ENCODE results near the gene BAHCC1.

Gene BAHCC1

GRCh38 chr17:81403671-81404534, 8.6 kb downstream of the BAHCC1 start:
- no peaks in the 10 kb centered on the region for H3K9me2 ChIP-seq (replicated peaks; ENCODE audit: insufficient read depth, low read length)
- H3K27me3 ChIP-seq (replicated peaks; ENCODE audit: insufficient read depth, low read length), result peaks cover 93% of the 10 kb centered on the region
- H3K4me1 ChIP-seq (ENCODE audit: low read length), result no peaks in the 10 kb centered on the region
- no peaks in the 10 kb centered on the region for H3F3A ChIP-seq (ENCODE audit: insufficient read depth, low read length)
- H3K27ac ChIP-seq (ENCODE audit: low read length), result no peak overlapping the region
- no peak overlapping the region for H3K4me2 ChIP-seq (ENCODE audit: low read depth, low read length)
- no peak for DNase-seq
- H3K36me3 ChIP-seq (replicated peaks; ENCODE audit: insufficient read depth, low read length), result no peaks in the 10 kb centered on the region
- H3K4me3 ChIP-seq (ENCODE audit: low read length), result no peak overlapping the region
- no peaks in the 10 kb centered on the region for H4K20me1 ChIP-seq (ENCODE audit: insufficient read depth, low read length)
- no peak overlapping the region for H2AFZ ChIP-seq (ENCODE audit: low read length)
- no peak overlapping the region for H3K9ac ChIP-seq (ENCODE audit: low read length)
- no peaks in the 10 kb centered on the region for H3K9me3 ChIP-seq (replicated peaks; ENCODE audit: insufficient read depth, low read length)
- H3K79me2 ChIP-seq (ENCODE audit: low read length), result no peaks in the 10 kb centered on the region
- no peak for TF ChIP-seq CTCF (IDR thresholded peaks at IDR 0.05; ENCODE audit: low read length)

DNA sequence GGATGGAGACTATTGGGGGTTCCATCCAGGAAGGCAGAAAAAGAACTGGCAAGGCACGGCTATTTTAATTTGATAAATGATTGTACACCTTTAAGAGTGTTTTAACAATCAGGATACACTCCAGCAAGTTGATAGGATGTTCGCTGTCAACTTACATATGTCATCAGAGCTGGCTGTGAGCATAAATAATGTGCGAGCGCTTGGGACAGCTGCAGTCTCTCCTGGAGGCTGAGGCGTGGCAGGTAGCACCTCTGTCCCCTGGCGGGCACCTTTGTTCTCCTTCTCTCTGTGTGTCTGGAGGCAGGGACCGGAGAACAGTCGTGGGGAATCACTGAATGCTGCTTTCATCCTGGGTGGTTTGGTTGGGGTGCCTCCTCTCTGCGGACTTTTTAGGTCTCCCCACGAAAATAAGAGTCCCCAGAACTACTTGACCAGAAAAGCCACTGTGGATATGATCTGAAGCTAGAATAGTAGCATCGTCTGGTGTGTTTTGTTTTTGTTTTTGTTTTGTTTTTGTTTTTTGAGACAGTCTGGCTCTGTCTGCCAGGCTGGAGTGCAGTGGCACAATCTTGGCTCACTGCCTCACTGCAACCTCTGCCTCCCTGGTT, 9.4 kb downstream of the BAHCC1 start:
- Histone ChIP-seq H3K36me3 (replicated peaks; ENCODE audit: insufficient read depth, low read length) (no peaks in the 10 kb centered on the region), H3K79me2 (ENCODE audit: low read length) (no peaks in the 10 kb centered on the region), H3K27me3 (replicated peaks; ENCODE audit: insufficient read depth, low read length) (peaks cover 99% of the 10 kb centered on the region), H3K9me3 (replicated peaks; ENCODE audit: insufficient read depth, low read length) (no peaks in the 10 kb centered on the region), H3F3A (ENCODE audit: insufficient read depth, low read length) (no peaks in the 10 kb centered on the region), H3K9ac (ENCODE audit: low read length) (no peak overlapping the region), H2AFZ (ENCODE audit: low read length) (no peak overlapping the region), H3K9me2 (replicated peaks; ENCODE audit: insufficient read depth, low read length) (no peaks in the 10 kb centered on the region), H3K4me2 (ENCODE audit: low read depth, low read length) (no peak overlapping the region), H3K4me1 (ENCODE audit: low read length) (no peaks in the 10 kb centered on the region), H3K4me3 (ENCODE audit: low read length) (no peak overlapping the region), H3K27ac (ENCODE audit: low read length) (no peak overlapping the region), H4K20me1 (ENCODE audit: insufficient read depth, low read length) (no peaks in the 10 kb centered on the region)
- TF ChIP-seq EZH2phosphoT487 (IDR thresholded peaks at IDR 0.05; ENCODE audit: low read length), result no peak
- TF ChIP-seq CTCF (IDR thresholded peaks at IDR 0.05; ENCODE audit: low read length), result peak; percentile 13; the same call in 1 of the 2 replicates
- DNase-seq, result no peak

- Histone ChIP-seq H3K4me3 (ENCODE audit: low read length) (no peak overlapping the region), H3K27ac (ENCODE audit: low read length) (no peak overlapping the region), H2AFZ (ENCODE audit: low read length) (no peak overlapping the region), H3K4me2 (ENCODE audit: low read depth, low read length) (no peak overlapping the region), H3K9me2 (replicated peaks; ENCODE audit: insufficient read depth, low read length) (no peaks in the 10 kb centered on the region), H3K4me1 (ENCODE audit: low read length) (no peaks in the 10 kb centered on the region), H3F3A (ENCODE audit: insufficient read depth, low read length) (no peaks in the 10 kb centered on the region), H3K27me3 (replicated peaks; ENCODE audit: insufficient read depth, low read length) (peaks cover 99% of the 10 kb centered on the region), H3K9me3 (replicated peaks; ENCODE audit: insufficient read depth, low read length) (no peaks in the 10 kb centered on the region), H3K9ac (ENCODE audit: low read length) (no peak overlapping the region), H3K36me3 (replicated peaks; ENCODE audit: insufficient read depth, low read length) (no peaks in the 10 kb centered on the region), H4K20me1 (ENCODE audit: insufficient read depth, low read length) (no peaks in the 10 kb centered on the region), H3K79me2 (ENCODE audit: low read length) (no peaks in the 10 kb centered on the region)
- TF ChIP-seq EZH2 (optimal IDR thresholded peaks at IDR 0.05; ENCODE audit: low read depth, low read length) (no peak), CTCF (IDR thresholded peaks at IDR 0.05; ENCODE audit: low read length) (no peak), EZH2phosphoT487 (IDR thresholded peaks at IDR 0.05; ENCODE audit: low read length) (no peak)
- no peak for DNase-seq
Observed at GRCh38 chr17:81405411-81405872, 10.2 kb downstream of the BAHCC1 start.
